Ovary (tissue), 3 donors: Measurements from ENCODE around the gene NUP54.

Source experiments
- EP300 ChIP-seq: sonication (generic); formaldehyde crosslinking; IDR thresholded peaks from one replicate; pipeline ENCODE4 v1.6.1; 2017; ENCODE audit warnings: antibody characterized with exemption
- POLR2A ChIP-seq: fragments of 450-650 bp; IDR thresholded peaks from one replicate; pipeline ENCODE4 v1.6.1; 2017; ENCODE audit warnings: antibody characterized with exemption, mild to moderate bottlenecking, moderate library complexity
- TF ChIP-seq, protein P1 (sequence below), 3 donors: fragments of 450-650 bp in 2 of 3; fragments of 200-600 bp in 1 of 3; IDR thresholded peaks; one replicate each; pipeline versions ENCODE4 v1.5.1 to v1.8.0; 2016 to 2022; ENCODE audit warnings: antibody characterized with exemption in 3 of 3, mild to moderate bottlenecking in 1 of 3
- donor health status: DM: no; HTN: no; CAD: no.

DNA sequence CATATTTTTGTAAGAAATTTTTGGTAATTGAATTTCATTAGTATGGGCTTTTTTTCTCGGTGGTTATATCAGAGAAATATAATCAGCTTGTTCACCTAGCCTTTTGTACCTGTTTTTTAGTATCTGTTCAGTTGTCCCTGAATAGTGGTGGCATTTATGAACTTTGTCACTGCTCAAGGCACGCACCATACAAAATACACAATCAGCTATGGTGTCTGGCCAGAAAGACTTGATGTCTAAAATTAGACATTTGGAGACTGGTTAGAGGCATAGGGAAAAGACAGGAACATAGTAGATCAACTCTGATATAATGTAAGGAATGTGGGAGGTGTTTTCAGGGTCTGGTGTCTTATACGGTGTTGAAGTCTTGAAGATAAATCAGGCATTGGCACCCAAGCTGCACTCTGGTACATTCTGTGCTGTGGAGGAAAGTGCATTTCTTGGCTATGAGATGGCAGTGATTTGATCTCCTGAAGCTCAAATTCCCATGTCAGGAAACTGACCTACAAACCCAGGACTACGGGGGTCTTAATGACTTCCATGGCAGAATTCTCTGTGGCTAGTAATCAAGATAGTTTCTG lies 70.1 kb downstream of the NUP54 start:
- TF ChIP-seq, protein P1, sequence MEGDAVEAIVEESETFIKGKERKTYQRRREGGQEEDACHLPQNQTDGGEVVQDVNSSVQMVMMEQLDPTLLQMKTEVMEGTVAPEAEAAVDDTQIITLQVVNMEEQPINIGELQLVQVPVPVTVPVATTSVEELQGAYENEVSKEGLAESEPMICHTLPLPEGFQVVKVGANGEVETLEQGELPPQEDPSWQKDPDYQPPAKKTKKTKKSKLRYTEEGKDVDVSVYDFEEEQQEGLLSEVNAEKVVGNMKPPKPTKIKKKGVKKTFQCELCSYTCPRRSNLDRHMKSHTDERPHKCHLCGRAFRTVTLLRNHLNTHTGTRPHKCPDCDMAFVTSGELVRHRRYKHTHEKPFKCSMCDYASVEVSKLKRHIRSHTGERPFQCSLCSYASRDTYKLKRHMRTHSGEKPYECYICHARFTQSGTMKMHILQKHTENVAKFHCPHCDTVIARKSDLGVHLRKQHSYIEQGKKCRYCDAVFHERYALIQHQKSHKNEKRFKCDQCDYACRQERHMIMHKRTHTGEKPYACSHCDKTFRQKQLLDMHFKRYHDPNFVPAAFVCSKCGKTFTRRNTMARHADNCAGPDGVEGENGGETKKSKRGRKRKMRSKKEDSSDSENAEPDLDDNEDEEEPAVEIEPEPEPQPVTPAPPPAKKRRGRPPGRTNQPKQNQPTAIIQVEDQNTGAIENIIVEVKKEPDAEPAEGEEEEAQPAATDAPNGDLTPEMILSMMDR (IDR thresholded peaks at IDR 0.05): no peak
- TF ChIP-seq EP300 (no peak), POLR2A (no peak)
